ENCODE data around the gene GNB5. TPM values are rescaled to one million over a fixed set of nuclear protein-coding genes. Genes with fewer than 3 reads are reported as not detected.

The GNB5 gene
- total and polyA plus RNA-seq, 2 of the 13 experiments (the other 11 are each of a cell fraction or from before 2014, with no cell fraction given): 13.7 to 14.4 TPM

DNA sequence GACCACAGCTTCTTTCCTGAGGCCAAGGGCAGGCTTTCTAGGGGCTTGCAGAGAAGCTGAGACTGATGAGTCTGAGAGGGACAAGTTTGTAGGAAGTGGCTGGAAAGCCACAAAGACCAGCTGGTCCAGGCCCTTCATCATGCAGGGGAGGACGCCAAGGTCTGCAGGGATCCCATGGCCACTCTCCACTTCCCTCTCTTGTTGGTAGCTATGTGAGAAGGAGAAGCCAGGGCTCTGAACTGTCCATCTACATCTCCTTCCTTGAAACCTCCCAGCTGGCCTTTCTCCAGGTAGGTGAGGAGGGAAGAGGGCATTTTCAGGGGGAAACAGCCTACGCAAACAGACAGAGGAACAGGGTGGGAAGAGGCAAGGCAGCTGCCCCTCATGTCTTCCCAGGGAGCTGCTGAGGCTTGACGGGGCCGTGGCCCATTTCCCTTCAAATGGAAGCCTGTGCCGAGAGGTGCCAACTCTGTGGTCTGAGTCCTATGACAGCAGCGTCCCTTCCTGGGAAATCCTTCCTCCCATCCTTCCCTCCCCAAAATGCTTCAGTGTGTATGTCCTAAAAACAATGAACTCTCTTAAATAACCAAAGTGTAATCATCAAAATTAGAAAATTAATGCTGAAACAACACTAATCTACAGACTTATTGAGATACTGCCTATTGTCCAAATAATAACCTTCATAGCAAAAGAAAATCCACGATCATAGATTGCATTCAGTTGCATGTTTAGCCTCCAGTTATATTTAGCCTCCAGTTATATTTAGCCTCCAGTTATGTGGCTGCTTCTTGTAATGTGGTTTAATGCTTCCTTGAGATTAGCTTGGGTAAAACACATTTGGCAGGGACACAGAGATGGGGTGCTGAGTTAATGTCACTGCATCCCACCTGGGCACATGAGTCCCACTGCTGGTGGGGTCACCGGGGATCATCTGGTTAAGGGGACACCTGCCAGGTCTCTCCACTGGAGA is 36.0 kb downstream of the GNB5 start:
- Histone ChIP-seq H4K20me1 (ENCODE audit: insufficient read depth, low read length) (no peaks in the 10 kb centered on the region), H3K27me3 (ENCODE audit: control insufficient read depth in 1 of 2, insufficient read depth in 2 of 2, low read length in 2 of 2) (no peaks in the 10 kb centered on the region), H2AFZ (ENCODE audit: low read length) (no peak overlapping the region), H3K4me3 (replicated peaks in 1 of 3; ENCODE audit: insufficient read depth in 1 of 3, low read depth in 2 of 3, low read length in 3 of 3) (no peak overlapping the region), H3K4me1 (ENCODE audit: insufficient read depth, low read length) (peaks cover 21% of the 10 kb centered on the region), H3K4me2 (ENCODE audit: low read depth, low read length) (no peak overlapping the region), H3K9me3 (ENCODE audit: low read length) (no peaks in the 10 kb centered on the region), H3K36me3 (replicated peaks in 1 of 2; ENCODE audit: control insufficient read depth in 1 of 2, insufficient read depth in 2 of 2, low read length in 2 of 2) (peaks cover under 1 to 2% of the 10 kb centered on the region in 2 experiments; a peak in 2 of 5 replicates), H3K27ac (ENCODE audit: extremely low read length, insufficient read depth, low read length) (no peak overlapping the region), H3K9ac (ENCODE audit: insufficient read depth, low read depth, low read length) (no peak overlapping the region), H3K79me2 (ENCODE audit: insufficient read depth, low read length) (no peaks in the 10 kb centered on the region)
- TF ChIP-seq ZBTB7A (CRISPR knock-in tag; IDR thresholded peaks at IDR 0.05): no peak
- peak in 1 of 2 experiments; percentile 18; a peak in 1 of 4 replicates for TF ChIP-seq MAFK (conservative IDR thresholded peaks at IDR 0.05 in 1 of 2, IDR thresholded peaks at IDR 0.05 in 1 of 2; ENCODE audit: low read length in 2 of 2)
- TF ChIP-seq ZNF777 (CRISPR knock-in tag; IDR thresholded peaks at IDR 0.05): no peak
- TF ChIP-seq GLMP (CRISPR knock-in tag; IDR thresholded peaks at IDR 0.05; ENCODE audit: borderline replicate concordance): no peak
- no peak for DNase-seq (ENCODE audit: low spot score)
- no peak for ATAC-seq
- 93% methylated on average over 8 of the region's 8 CpGs for WGBS (ENCODE audit: low lambda C conversion rate)
- in situ Hi-C loops (cut with HindIII; ENCODE audit: extremely low pct_ligation_motif_present, low pct_unique_long_range_greater_than_20kb) (no loop called here), intact Hi-C loops (cut with micrococcal nuclease; ENCODE audit: unreplicated experiment) (no loop called here)
- ChIA-PET CTCF (ENCODE audit: low intra/inter-chr PET ratio, low total read pairs) (no interaction called here), POLR2A (interaction anchor here (1.0 to 1.6 kb wide), 2 partner anchors 18 to 24 kb away, joined by 5 to 10 read pairs; no protein-coding TSS in a partner anchor)
- FAIRE-seq: no peak
- no TSS peak for BruUV-seq (replicated peaks)

Data from HepG2 (cell line).